Urothelium cell line (cell line): Measurements from ENCODE around the gene TCEAL8.
A peak's percentile ranks its signal among the peaks of the same experiment; 100 is the strongest.

ENCODE experiments used
- DNase-seq: peaks from one replicate; pipeline ENCODE4 v3.0.0; 2011; ENCODE audit warnings: low spot score, mixed read lengths
- FAIRE-seq: peaks from 2 replicates; lab custom pipeline; 2011; peaks lifted over from hg19 to GRCh38; lab: Jason Lieb, UNC

Gene TCEAL8

GRCh38 chrX:103215425-103215991, 39.4 kb downstream of the TCEAL8 start:
- FAIRE-seq (no peak), DNase-seq (peak; percentile 10)

GRCh38 chrX:103214870-103215424, 40.0 kb downstream of the TCEAL8 start, which contains the start of gene BEX4:
Gene BEX4, plus strand, starts transcription at chrX:103215108. Its CDS starts 1,046 bp downstream, at chrX:103216154.
- DNase-seq: peak; percentile 86

GRCh38 chrX:103212749-103213457, 42.1 kb downstream of the TCEAL8 start:
- DNase-seq: no peak
- FAIRE-seq: no peak

More at GRCh38 chrX:103214870-103215424, 40.0 kb downstream of the TCEAL8 start, which contains the start of gene BEX4:
- FAIRE-seq: peak; percentile 90

- peak; percentile 23 for DNase-seq
- FAIRE-seq: no peak
These were observed 43.8 kb downstream of the TCEAL8 start for GRCh38 chrX:103211012-103211715.

- FAIRE-seq (no peak), DNase-seq (no peak)
These were observed 44.9 kb downstream of the TCEAL8 start for GRCh38 chrX:103210056-103210455.
